Cortex of kidney (tissue), 1 donor: ENCODE measurements around the gene TPP1.

ENCODE experiments used
- DNase-seq: peaks from one replicate; lab custom pipeline; 2025; lab: John Stamatoyannopoulos, UW

The TPP1 gene

DNA sequence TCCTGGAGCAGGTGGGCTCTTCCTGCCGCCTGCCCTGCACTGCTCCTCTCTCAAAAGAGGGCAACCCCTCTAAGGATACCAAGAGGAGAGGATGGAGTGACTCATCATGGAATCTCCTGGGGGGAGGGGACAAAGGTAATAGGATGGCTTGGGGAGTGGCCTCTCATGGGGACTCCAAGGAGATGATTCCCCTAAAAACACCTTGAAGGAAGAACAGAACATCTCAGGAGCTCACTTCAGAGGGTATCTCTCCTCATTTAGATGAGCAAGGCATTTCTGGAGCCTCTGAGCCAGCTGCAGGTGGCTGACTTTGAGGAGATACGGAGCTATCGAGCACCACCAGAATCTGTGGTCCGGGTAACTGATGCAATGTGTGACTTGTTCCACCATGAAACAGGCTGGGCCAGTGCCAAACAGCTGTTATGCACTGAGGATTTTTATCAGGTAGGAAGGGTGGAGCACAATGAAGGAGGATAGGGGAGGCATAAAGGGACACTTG lies 56.1 kb downstream of the TPP1 start:
- no peak for DNase-seq
